Transverse colon (tissue), 4 donors: ENCODE measurements around the gene KCNH1.

Experiments used
- CTCF ChIP-seq, 5 experiments: fragments of 200-600 bp in 3 of 5; fragments of 450-650 bp in 2 of 5; sonication (generic) in 3 of 5; IDR thresholded peaks; 1 replicate in 2 of 5; 2 replicates in 3 of 5; pipeline ENCODE4 v1.5.1; 2016 to 2017; ENCODE audit warnings: antibody characterized with exemption in 5 of 5, inconsistent platforms in 3 of 5, mild to moderate bottlenecking in 2 of 5, moderate library complexity in 1 of 5
- EP300 ChIP-seq: sonication (generic); formaldehyde crosslinking; IDR thresholded peaks from one replicate; pipeline ENCODE4 v1.6.1; 2017; ENCODE audit warnings: antibody characterized with exemption, low read depth
- POLR2AphosphoS5 ChIP-seq, 3 donors: sonication (generic); formaldehyde crosslinking; IDR thresholded peaks; one replicate each; pipeline ENCODE4 v1.6.1; 2016; ENCODE audit warnings: antibody characterized with exemption in 3 of 3

- TF ChIP-seq EP300 (no peak), CTCF (IDR thresholded peaks at IDR 0.05) (no peak), POLR2AphosphoS5 (IDR thresholded peaks at IDR 0.05) (no peak)
Observed at GRCh38 chr1:210770396-210770984, 363.5 kb downstream of the KCNH1 start.
